Measurements from ENCODE around the gene FAU.

FAU gene

GRCh38 chr11:65166893-65167292, 45.0 kb upstream of the FAU start:
- TF ChIP-seq FOXP2 (optimal IDR thresholded peaks at IDR 0.05; ENCODE audit: borderline replicate concordance, extremely low read depth, extremely low read length, insufficient read depth) (no peak), TAF1 (IDR thresholded peaks at IDR 0.05; ENCODE audit: borderline replicate concordance, insufficient read depth, low read length) (no peak), SIN3A (IDR thresholded peaks at IDR 0.05; ENCODE audit: borderline replicate concordance, insufficient read depth, low read length) (no peak)

GRCh38 chr11:65165410-65166317, 43.7 kb upstream of the FAU start:
- no peak for TF ChIP-seq FOXP2 (optimal IDR thresholded peaks at IDR 0.05; ENCODE audit: borderline replicate concordance, extremely low read depth, extremely low read length, insufficient read depth)
- no peak for TF ChIP-seq SIN3A (IDR thresholded peaks at IDR 0.05; ENCODE audit: borderline replicate concordance, insufficient read depth, low read length)
- TF ChIP-seq, protein P1, sequence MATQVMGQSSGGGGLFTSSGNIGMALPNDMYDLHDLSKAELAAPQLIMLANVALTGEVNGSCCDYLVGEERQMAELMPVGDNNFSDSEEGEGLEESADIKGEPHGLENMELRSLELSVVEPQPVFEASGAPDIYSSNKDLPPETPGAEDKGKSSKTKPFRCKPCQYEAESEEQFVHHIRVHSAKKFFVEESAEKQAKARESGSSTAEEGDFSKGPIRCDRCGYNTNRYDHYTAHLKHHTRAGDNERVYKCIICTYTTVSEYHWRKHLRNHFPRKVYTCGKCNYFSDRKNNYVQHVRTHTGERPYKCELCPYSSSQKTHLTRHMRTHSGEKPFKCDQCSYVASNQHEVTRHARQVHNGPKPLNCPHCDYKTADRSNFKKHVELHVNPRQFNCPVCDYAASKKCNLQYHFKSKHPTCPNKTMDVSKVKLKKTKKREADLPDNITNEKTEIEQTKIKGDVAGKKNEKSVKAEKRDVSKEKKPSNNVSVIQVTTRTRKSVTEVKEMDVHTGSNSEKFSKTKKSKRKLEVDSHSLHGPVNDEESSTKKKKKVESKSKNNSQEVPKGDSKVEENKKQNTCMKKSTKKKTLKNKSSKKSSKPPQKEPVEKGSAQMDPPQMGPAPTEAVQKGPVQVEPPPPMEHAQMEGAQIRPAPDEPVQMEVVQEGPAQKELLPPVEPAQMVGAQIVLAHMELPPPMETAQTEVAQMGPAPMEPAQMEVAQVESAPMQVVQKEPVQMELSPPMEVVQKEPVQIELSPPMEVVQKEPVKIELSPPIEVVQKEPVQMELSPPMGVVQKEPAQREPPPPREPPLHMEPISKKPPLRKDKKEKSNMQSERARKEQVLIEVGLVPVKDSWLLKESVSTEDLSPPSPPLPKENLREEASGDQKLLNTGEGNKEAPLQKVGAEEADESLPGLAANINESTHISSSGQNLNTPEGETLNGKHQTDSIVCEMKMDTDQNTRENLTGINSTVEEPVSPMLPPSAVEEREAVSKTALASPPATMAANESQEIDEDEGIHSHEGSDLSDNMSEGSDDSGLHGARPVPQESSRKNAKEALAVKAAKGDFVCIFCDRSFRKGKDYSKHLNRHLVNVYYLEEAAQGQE (IDR thresholded peaks at IDR 0.05; ENCODE audit: insufficient read depth in 1 of 2, low read depth in 2 of 2, low read length in 2 of 2), result no peak
- no peak for TF ChIP-seq POLR2AphosphoS5 (IDR thresholded peaks at IDR 0.05; ENCODE audit: low read depth, low read length)
- TF ChIP-seq TAF1 (IDR thresholded peaks at IDR 0.05; ENCODE audit: borderline replicate concordance, insufficient read depth, low read length), result no peak

- TF ChIP-seq POLR2AphosphoS5 (IDR thresholded peaks at IDR 0.05; ENCODE audit: low read depth, low read length), result no peak
- TF ChIP-seq TAF1 (IDR thresholded peaks at IDR 0.05; ENCODE audit: borderline replicate concordance, insufficient read depth, low read length), result no peak
- TF ChIP-seq FOXP2 (optimal IDR thresholded peaks at IDR 0.05; ENCODE audit: borderline replicate concordance, extremely low read depth, extremely low read length, insufficient read depth), result no peak
- no peak for TF ChIP-seq SIN3A (IDR thresholded peaks at IDR 0.05; ENCODE audit: borderline replicate concordance, insufficient read depth, low read length)
- TF ChIP-seq, protein P1 (IDR thresholded peaks at IDR 0.05; ENCODE audit: insufficient read depth in 1 of 2, low read depth in 2 of 2, low read length in 2 of 2), result no peak
Measured at GRCh38 chr11:65163684-65164083, 41.8 kb upstream of the FAU start.

- no peak for TF ChIP-seq POLR2AphosphoS5 (IDR thresholded peaks at IDR 0.05; ENCODE audit: low read depth, low read length)
- TF ChIP-seq, protein P1 (IDR thresholded peaks at IDR 0.05; ENCODE audit: insufficient read depth in 1 of 2, low read depth in 2 of 2, low read length in 2 of 2), result no peak
- TF ChIP-seq SIN3A (IDR thresholded peaks at IDR 0.05; ENCODE audit: borderline replicate concordance, insufficient read depth, low read length), result no peak
- TF ChIP-seq FOXP2 (optimal IDR thresholded peaks at IDR 0.05; ENCODE audit: borderline replicate concordance, extremely low read depth, extremely low read length, insufficient read depth), result no peak
- TF ChIP-seq TAF1 (IDR thresholded peaks at IDR 0.05; ENCODE audit: borderline replicate concordance, insufficient read depth, low read length), result no peak
Measured at GRCh38 chr11:65160643-65161042, 38.7 kb upstream of the FAU start.

GRCh38 chr11:65159012-65159411, 37.1 kb upstream of the FAU start:
- TF ChIP-seq POLR2AphosphoS5 (IDR thresholded peaks at IDR 0.05; ENCODE audit: low read depth, low read length), result no peak
- TF ChIP-seq, protein P1 (IDR thresholded peaks at IDR 0.05; ENCODE audit: insufficient read depth in 1 of 2, low read depth in 2 of 2, low read length in 2 of 2), result no peak
- no peak for TF ChIP-seq TAF1 (IDR thresholded peaks at IDR 0.05; ENCODE audit: borderline replicate concordance, insufficient read depth, low read length)
- TF ChIP-seq FOXP2 (optimal IDR thresholded peaks at IDR 0.05; ENCODE audit: borderline replicate concordance, extremely low read depth, extremely low read length, insufficient read depth), result no peak
- TF ChIP-seq SIN3A (IDR thresholded peaks at IDR 0.05; ENCODE audit: borderline replicate concordance, insufficient read depth, low read length), result no peak
